Measurements from ENCODE around the gene HCRTR1.
A peak's percentile ranks its signal among the peaks of the same experiment; 100 is the strongest.

Gene HCRTR1

DNA sequence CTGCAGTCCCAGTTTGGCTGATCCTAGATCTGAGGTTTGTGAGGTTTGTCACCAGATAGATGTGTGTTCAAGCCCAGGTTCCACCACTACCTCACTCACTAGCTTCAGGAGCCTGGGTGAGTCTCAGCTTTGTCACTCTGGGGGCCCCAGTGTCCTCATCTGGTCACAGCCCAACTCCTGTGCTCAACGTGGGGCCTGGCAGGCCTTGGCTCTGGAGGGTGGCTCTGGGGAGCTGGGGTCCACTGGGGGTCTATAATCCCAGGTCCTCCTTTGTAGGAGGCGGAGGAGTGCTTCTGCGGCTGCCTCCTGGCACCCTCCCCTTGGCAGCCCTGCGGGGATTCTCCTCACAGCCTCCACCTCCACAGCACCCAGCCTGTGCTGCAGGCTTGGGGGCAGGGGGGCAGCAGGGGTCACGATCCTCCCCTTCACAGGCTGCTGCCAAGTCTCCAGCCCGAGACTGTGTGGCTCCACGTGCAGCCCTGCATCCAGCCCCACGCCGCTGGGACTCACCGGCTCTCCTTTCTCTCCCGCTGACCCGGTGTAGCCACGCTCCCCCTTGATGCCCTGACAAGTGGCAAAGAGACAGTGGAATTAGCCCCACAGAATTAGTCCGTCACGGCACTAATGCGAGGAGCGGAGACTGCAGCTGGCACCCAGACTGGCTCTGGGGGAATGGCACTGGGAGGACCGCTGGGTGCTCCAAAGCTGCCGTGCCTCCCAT lies 49.7 kb downstream of the HCRTR1 start:
- no peak for DNase-seq

DNA sequence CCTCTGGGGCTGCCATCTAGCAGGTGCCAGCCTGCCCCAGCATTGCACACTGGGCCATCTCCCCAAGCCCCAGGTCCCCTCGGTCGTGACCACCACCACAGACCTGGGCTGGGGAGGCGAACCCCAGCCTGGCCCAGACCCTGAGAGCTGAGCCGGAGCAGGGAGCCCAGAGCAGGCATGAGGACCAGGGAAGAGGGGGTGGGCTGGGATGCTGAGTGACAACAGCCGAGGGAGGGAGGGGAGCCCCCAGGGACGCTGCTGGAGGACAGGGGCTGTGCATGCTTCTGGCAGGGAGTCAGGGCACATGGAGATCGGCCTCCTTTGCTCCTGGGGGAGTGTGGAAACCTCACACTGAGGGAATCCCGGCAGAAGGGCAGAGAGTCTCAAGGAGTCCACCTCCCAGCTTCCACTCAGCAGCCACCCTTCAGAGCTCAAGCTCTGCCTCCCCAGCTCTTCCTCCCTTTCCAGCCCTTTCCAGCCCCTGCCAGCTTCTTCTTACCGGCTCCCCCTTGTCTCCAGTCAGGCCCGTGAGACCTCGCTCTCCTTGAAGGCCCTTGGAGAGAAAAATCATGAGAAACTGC lies 50.9 kb downstream of the HCRTR1 start:
- no peak for DNase-seq

DNA sequence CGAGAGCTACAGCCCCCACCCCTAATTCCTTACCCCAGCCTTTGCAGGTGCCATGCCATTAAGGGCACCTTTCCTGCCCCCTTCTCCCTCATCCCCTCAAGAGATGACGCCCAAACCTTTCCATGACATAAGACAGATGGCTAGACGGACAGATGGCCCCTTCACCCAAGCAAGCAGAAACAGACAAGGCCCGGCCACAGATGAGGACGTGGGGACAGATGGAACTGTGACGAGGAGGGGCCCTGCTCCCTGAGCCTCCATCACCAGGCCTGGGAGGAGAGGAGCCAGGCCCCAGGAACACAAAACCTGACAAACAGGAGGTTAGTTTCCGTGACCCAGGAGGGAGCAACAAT lies 51.9 kb downstream of the HCRTR1 start:
- no peak for DNase-seq

- peak; percentile 18 to 36 for DNase-seq
Observed at GRCh38 chr1:31669786-31670592, 52.5 kb downstream of the HCRTR1 start.

- DNase-seq, result no peak
Observed at GRCh38 chr1:31670593-31670964, 53.1 kb downstream of the HCRTR1 start.

GRCh38 chr1:31671147-31671546 lies 53.7 kb downstream of the HCRTR1 start:
- no peak for DNase-seq

DNA sequence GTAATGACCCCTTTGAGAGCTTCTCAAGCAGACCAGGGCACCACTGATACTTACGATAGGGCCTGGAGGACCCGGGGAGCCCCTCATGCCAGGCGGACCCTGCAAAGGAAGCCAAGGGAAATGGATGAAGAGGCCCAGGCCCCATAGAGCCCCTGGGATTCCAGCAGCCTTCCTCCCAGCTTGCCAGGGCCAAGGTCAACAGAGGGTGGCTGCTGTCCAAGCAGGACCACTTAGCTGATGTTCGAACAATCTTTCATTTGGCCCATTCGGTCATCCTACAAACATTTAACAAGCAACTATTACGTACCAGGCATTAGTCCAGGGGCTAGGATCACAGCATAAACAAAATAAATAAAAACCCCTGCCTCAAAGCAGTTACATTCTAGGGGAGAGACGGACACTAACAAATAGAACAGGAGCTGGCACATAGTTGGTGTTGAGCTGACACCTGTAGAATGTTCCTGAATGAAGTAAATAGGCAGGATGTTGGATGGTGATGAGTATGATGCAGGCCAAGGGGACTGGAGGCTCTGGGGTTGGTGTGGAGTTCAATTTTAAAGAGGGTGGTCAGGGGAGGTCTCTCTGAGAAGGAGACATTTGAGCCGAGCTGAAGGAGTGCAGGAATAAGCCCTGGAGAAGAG lies 54.2 kb downstream of the HCRTR1 start:
- DNase-seq, result no peak

DNA sequence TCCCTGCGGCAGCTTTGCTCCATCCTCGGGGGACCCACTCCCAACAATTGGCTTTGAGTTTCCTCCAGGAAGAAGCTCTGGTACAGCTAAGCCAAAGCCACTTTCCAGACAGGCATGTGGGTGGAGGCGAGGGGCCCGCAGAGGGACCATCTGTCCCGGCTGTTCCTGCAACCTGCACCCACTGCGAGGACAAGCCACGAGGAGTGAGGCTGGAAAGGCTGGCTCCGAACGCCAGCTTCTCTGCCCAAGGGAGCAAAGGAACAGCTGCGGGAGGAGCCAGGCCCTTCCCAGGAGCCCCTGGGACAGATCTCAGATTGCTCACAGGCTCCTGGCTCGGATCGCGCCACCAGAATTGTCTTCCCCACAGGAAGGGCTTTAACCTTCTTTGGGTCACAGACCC lies 55.5 kb downstream of the HCRTR1 start:
- DNase-seq, result no peak

DNA sequence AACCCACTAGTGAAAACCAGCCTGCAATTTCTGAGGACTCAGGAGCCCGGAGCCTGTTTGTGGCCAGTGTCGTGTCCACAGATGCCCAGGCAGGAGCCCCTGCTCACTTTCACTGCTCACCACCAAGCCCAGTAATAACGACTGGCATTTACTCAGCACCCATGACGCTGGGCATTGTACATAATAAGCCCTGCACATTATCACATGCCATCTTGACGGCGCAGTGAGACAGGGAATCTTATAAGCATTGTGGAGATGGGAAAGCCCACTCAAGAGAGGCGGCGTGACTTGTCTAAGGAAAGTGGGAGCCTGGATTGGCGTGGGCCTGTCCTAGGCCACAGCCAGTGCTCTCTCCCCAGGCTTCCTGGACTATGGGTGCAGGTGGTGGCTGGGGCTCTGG lies 55.9 kb downstream of the HCRTR1 start:
- DNase-seq, result no peak

- DNase-seq, result no peak
Observed at GRCh38 chr1:31674626-31675025, 57.1 kb downstream of the HCRTR1 start.

DNA sequence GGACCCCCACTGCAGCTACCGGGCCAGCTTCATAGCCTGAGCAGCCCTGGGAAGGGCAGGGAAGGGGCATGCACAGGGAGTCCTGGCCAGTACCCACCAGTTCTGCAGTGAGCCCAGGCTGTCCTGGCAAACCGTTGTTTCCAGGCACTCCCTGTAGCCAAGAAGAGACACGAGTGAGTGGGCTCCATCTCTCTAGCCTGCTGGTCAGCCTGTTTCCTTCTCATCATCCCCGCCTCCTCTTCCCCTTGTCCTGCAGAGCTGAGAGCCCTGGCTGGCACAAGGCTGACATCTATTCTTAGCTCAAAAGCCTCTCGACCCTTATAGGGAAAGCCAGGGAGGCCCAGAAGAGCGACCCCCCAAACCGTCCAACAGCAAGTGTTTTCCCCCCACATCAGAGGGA lies 57.7 kb downstream of the HCRTR1 start:
- DNase-seq, result no peak

- no peak for DNase-seq
Observed at GRCh38 chr1:31675756-31676155, 58.3 kb downstream of the HCRTR1 start.

Measured in CD4-positive, alpha-beta T cell treated with Interferon alpha-2 for 1 hour (primary cell).